Osteoblast (primary cell): ENCODE results near the gene IER3. TPM values are rescaled to one million over a fixed set of nuclear protein-coding genes. Genes with fewer than 3 reads are reported as not detected.

Experiments used
- DNase-seq: peaks from one replicate; pipeline ENCODE4 v3.0.0; 2011; ENCODE audit warnings: low spot score, mixed read lengths; ENCODE audit not compliant: insufficient read length; ENCODE audit errors: missing footprints
- H2AFZ ChIP-seq: 2 replicates; pipeline ENCODE4 v1.6.0; 2011; ENCODE audit warnings: mild to moderate bottlenecking, low read length
- H3K27ac ChIP-seq: 2 replicates; pipeline ENCODE4 v1.5.1; 2011; ENCODE audit warnings: mild to moderate bottlenecking, low read depth, low read length, moderate library complexity
- H3K27me3 ChIP-seq: 2 replicates; pipeline ENCODE4 v1.6.0; 2012; ENCODE audit warnings: mild to moderate bottlenecking, control low read depth, inconsistent platforms, low read length, moderate library complexity; ENCODE audit not compliant: insufficient read depth
- H3K36me3 ChIP-seq: 2 replicates; pipeline ENCODE4 v1.5.1; 2011; ENCODE audit warnings: mild to moderate bottlenecking, low read length, control low read depth, moderate library complexity; ENCODE audit not compliant: insufficient read depth
- H3K4me1 ChIP-seq: 2 replicates; pipeline ENCODE4 v1.5.1; 2011; ENCODE audit warnings: mild to moderate bottlenecking, low read length, control low read depth, moderate library complexity; ENCODE audit not compliant: insufficient read depth
- H3K4me2 ChIP-seq: 2 replicates; pipeline ENCODE4 v1.6.0; 2011; ENCODE audit warnings: mild to moderate bottlenecking, low read length; ENCODE audit not compliant: insufficient read depth
- H3K4me3 ChIP-seq: fragments of 200-600 bp; sonication (generic); 3 replicates; pipeline ENCODE4 v1.5.1; 2012; ENCODE audit warnings: mild to moderate bottlenecking, low read length, inconsistent platforms; ENCODE audit not compliant: insufficient read depth
- H3K79me2 ChIP-seq: 2 replicates; pipeline ENCODE4 v1.6.0; 2012; ENCODE audit warnings: mild to moderate bottlenecking, low read length, control low read depth, inconsistent platforms; ENCODE audit not compliant: insufficient read depth
- H3K9me3 ChIP-seq: 2 replicates; pipeline ENCODE4 v1.5.1; 2011; ENCODE audit warnings: low read depth, low read length, control low read depth
- H4K20me1 ChIP-seq: 2 replicates; pipeline ENCODE4 v1.6.0; 2012; ENCODE audit warnings: mild to moderate bottlenecking, low read length, control low read depth; ENCODE audit not compliant: insufficient read depth
- total RNA-seq: library from RNA; depleted of rRNA; stranded (reverse); fragments of >200 nt; gene quantifications from 2 replicates; pipeline ENCODE4 v1.2.3, GENCODE V29; 2012
- TF ChIP-seq, protein P1 (sequence below): IDR thresholded peaks from 2 replicates; pipeline ENCODE4 v1.5.1; 2011; ENCODE audit warnings: mild to moderate bottlenecking, low read depth, low read length, moderate library complexity; ENCODE audit errors: extremely low read depth

IER3 gene
- total RNA-seq, 1 donor: 54.6 TPM

DNA sequence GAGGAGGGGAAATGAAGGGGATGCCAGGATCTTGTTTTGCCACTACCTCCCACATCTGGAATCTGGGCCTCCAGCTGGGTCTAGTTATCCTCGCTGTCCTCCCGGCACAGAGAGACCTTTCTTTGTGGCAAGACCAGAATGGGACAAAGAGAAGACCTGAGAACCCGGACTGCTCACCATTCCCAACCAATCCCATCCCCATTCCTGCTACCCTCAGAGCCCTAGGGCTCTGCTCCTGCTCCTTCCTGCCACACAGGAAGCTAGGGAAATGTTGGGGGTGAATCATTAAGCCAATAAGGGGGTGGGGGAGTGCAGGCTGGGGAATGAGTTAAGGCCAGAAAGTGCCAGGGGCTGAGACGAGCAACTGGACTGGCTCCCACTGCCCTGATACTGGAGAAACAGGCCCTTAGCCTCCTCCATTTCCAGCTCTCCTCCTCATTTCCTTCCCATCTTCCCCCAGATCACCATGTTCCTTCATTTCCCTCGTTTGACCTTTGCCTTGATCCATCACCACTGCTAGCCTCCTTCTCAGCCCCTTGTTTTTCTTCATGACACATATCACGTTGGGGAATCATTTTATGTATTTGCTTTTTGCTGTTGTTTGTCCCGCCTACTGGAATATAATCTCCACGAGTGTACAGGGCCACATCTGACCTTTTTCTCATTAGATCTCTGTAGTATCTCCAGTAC lies 4.6 kb upstream of the IER3 start:
- Histone ChIP-seq H3K36me3 (no peaks in the 10 kb centered on the region), H4K20me1 (peaks cover under 1% of the 10 kb centered on the region), H3K9me3 (no peaks in the 10 kb centered on the region), H3K4me1 (peaks cover 49% of the 10 kb centered on the region), H3K27me3 (no peaks in the 10 kb centered on the region), H3K27ac (peak overlapping the region; percentile 89), H2AFZ (peak overlapping the region; percentile 76), H3K4me2 (peak overlapping the region; percentile 3), H3K4me3 (no peak overlapping the region), H3K79me2 (peaks cover 2% of the 10 kb centered on the region)
- TF ChIP-seq, protein P1, sequence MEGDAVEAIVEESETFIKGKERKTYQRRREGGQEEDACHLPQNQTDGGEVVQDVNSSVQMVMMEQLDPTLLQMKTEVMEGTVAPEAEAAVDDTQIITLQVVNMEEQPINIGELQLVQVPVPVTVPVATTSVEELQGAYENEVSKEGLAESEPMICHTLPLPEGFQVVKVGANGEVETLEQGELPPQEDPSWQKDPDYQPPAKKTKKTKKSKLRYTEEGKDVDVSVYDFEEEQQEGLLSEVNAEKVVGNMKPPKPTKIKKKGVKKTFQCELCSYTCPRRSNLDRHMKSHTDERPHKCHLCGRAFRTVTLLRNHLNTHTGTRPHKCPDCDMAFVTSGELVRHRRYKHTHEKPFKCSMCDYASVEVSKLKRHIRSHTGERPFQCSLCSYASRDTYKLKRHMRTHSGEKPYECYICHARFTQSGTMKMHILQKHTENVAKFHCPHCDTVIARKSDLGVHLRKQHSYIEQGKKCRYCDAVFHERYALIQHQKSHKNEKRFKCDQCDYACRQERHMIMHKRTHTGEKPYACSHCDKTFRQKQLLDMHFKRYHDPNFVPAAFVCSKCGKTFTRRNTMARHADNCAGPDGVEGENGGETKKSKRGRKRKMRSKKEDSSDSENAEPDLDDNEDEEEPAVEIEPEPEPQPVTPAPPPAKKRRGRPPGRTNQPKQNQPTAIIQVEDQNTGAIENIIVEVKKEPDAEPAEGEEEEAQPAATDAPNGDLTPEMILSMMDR: no peak
- DNase-seq: no peak

DNA sequence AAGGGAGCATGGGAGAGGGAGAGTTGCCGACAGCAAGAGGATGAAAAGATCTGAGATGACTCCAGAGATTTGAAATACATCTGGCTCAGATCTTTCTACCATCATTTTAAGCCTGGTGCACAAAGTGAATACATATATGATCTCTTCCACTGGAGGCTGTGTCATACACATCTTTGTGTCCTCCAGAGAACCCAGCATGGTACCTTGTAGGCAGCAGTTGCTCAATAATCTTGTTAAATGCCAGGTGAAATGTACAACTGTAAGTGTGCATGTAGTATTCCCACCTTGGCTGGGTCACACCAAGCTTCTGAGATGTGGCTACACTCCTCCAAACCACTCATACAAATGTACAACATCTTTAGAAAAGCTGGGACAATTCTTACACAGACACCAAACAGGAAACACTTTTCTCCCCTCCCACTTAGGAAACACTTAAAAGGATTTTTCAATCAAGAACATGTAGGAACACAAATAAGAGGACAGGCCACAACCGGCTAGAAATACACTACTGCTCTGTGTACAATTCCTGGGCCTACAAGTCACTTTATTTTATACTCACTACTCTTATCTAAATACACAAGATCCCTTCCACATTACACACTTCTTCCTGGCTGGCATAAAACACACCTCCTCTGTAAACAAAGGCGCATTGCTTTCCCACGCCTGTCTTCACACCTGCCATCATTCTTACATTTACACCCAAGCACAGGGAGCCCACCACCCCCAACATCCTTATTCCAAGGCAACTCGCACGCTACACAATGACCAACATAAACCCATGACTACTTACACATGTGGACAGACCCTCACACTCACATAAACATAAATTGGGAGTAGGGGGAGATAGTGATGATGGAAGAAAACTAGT lies 3.8 kb upstream of the IER3 start:
- DNase-seq: peak; percentile 70
- peaks cover 44% of the 10 kb centered on the region for H3K4me1 ChIP-seq
- peaks cover 9% of the 10 kb centered on the region for H4K20me1 ChIP-seq
- no peaks in the 10 kb centered on the region for H3K9me3 ChIP-seq
- peaks cover 5% of the 10 kb centered on the region for H3K36me3 ChIP-seq
- H3K79me2 ChIP-seq: peaks cover 10% of the 10 kb centered on the region
- TF ChIP-seq, protein P1: no peak
- H3K4me2 ChIP-seq: peak overlapping the region; percentile 3
- no peaks in the 10 kb centered on the region for H3K27me3 ChIP-seq
- no peak overlapping the region for H3K4me3 ChIP-seq
- H2AFZ ChIP-seq: peak overlapping the region; percentile 76
- peak overlapping the region; percentile 89 for H3K27ac ChIP-seq

GRCh38 chr6:30747300-30747687 lies 2.9 kb upstream of the IER3 start:
- Histone ChIP-seq H3K4me1 (peaks cover 38% of the 10 kb centered on the region), H4K20me1 (peaks cover 11% of the 10 kb centered on the region), H3K9me3 (no peaks in the 10 kb centered on the region), H3K27me3 (no peaks in the 10 kb centered on the region), H3K27ac (peak overlapping the region; percentile 89), H3K4me2 (no peak overlapping the region), H2AFZ (peak overlapping the region; percentile 49), H3K4me3 (no peak overlapping the region), H3K79me2 (peaks cover 14% of the 10 kb centered on the region), H3K36me3 (peaks cover 6% of the 10 kb centered on the region)
- TF ChIP-seq, protein P1: no peak
- DNase-seq: peak; percentile 65
